ENCODE results near the gene ZBTB47. TPM values are rescaled to one million over a fixed set of nuclear protein-coding genes. Genes with fewer than 3 reads are reported as not detected.

Gene ZBTB47
- total RNA-seq, 3 donors from 2014 or later (not counting 1 experiment from before 2014, with no cell fraction given) = 2.1 to 3.0 (median 3.0) TPM

DNA sequence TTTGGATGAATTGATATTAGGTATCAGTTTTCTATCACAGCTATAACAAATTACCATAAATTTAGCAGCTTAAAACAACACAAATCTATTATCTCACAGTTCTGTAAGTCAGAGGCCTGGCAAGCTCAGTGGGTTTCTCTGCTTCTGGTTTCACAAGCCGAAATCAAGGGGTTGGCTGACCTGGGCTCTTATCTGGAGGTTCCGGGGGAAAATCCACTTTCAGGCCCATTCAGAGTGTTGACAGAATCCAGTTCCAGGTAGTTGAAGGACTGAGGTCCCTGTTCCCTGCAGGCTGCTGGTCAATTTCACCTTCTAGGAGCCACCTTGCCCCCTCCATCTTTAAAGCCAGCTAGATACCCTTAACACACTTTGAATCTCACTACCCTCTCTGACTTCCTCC is 60.2 kb downstream of the ZBTB47 start:
- H3K4me3 Mint-ChIP-seq = no peak overlapping the region
- H3K9me3 Mint-ChIP-seq = no peaks in the 10 kb centered on the region

DNA sequence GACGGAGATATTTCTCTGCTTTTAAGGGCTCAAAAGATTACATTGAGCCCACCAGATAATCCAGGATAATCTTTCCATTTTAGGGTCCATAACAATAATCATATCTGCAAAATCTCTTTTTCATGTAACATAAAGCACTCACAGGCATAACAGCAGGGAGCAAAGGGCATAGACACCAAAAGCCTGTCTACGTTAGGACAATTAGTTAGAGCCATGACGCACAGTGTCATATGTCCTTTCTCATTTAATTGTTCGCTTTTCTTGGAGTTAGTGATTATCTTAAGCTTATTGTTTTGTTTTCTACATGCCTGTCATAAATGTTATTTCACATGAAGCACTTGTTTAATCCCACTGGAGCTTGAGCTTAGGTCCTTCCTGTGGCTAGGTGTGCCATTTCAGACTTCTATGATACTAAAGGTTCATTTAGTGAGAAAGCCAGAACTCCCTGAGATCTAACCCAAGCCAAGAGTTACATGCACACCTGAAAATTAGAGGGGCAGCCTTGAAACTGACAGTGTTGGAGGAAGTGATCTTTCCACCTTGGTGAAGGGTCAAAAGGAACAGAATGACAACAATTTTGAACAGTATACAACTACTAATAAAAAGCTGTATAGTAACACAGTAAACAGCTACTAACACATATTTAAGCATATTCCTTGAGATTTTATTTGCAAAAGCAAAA is 60.8 kb downstream of the ZBTB47 start:
- intact Hi-C loops (cut with micrococcal nuclease) = no loop called here
- Histone ChIP-seq H3K36me3 (ENCODE audit: control insufficient read depth, insufficient read depth, low read length) (no peaks in the 10 kb centered on the region), H3K9me3 (ENCODE audit: control insufficient read depth, insufficient read depth, low read length) (no peaks in the 10 kb centered on the region), H3K4me1 (ENCODE audit: control insufficient read depth, insufficient read depth, low read length) (no peaks in the 10 kb centered on the region), H3K27me3 (ENCODE audit: control insufficient read depth, insufficient read depth, low read length) (no peaks in the 10 kb centered on the region), H3K4me3 (ENCODE audit: low read length) (no peak overlapping the region), H3K27ac (ENCODE audit: low read length) (no peak overlapping the region)
- H3K27me3 Mint-ChIP-seq (ENCODE audit: low read depth in 2 of 2) = peaks cover 7 to 15% of the 10 kb centered on the region in 2 donors
- TF ChIP-seq, protein P1, sequence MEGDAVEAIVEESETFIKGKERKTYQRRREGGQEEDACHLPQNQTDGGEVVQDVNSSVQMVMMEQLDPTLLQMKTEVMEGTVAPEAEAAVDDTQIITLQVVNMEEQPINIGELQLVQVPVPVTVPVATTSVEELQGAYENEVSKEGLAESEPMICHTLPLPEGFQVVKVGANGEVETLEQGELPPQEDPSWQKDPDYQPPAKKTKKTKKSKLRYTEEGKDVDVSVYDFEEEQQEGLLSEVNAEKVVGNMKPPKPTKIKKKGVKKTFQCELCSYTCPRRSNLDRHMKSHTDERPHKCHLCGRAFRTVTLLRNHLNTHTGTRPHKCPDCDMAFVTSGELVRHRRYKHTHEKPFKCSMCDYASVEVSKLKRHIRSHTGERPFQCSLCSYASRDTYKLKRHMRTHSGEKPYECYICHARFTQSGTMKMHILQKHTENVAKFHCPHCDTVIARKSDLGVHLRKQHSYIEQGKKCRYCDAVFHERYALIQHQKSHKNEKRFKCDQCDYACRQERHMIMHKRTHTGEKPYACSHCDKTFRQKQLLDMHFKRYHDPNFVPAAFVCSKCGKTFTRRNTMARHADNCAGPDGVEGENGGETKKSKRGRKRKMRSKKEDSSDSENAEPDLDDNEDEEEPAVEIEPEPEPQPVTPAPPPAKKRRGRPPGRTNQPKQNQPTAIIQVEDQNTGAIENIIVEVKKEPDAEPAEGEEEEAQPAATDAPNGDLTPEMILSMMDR (IDR thresholded peaks at IDR 0.05) = no peak
- 88% methylated on average over 4 of the region's 4 CpGs for WGBS (ENCODE audit: insufficient coverage)
- H3K4me1 Mint-ChIP-seq = no peaks in the 10 kb centered on the region
- no peak overlapping the region for H3K27ac Mint-ChIP-seq
- no peaks in the 10 kb centered on the region for H3K9me3 Mint-ChIP-seq
- DNase-seq = no peak
- no peak overlapping the region for H3K4me3 Mint-ChIP-seq
- H3K36me3 Mint-ChIP-seq = no peaks in the 10 kb centered on the region
- no peak for ATAC-seq

More for the DNA sequence above, 60.2 kb downstream of the ZBTB47 start:
- WGBS (ENCODE audit: insufficient coverage) = 83% methylated on average over 2 of the region's 2 CpGs
- DNase-seq = no peak
- no peaks in the 10 kb centered on the region for H3K36me3 Mint-ChIP-seq
- no peaks in the 10 kb centered on the region for H3K9me3 ChIP-seq (ENCODE audit: control insufficient read depth, insufficient read depth, low read length)
- intact Hi-C loops (cut with micrococcal nuclease) = no loop called here
- TF ChIP-seq, protein P1 (IDR thresholded peaks at IDR 0.05) = no peak
- H3K27me3 Mint-ChIP-seq (ENCODE audit: low read depth in 2 of 2) = peaks cover 5 to 12% of the 10 kb centered on the region in 2 donors
- no peaks in the 10 kb centered on the region for H3K36me3 ChIP-seq (ENCODE audit: control insufficient read depth, insufficient read depth, low read length)
- no peak overlapping the region for H3K27ac ChIP-seq (ENCODE audit: low read length)
- no peak overlapping the region for H3K4me3 ChIP-seq (ENCODE audit: low read length)
- no peaks in the 10 kb centered on the region for H3K4me1 Mint-ChIP-seq
- ATAC-seq = no peak
- H3K27me3 ChIP-seq (ENCODE audit: control insufficient read depth, insufficient read depth, low read length) = no peaks in the 10 kb centered on the region
- no peak overlapping the region for H3K27ac Mint-ChIP-seq
- no peaks in the 10 kb centered on the region for H3K4me1 ChIP-seq (ENCODE audit: control insufficient read depth, insufficient read depth, low read length)

Other genes starting within 250 kb of the ZBTB47 start
- not detected for gene LYZL4, start 243.1 kb upstream of the ZBTB47 start, total RNA-seq
- gene VIPR1, start 151.1 kb upstream of the ZBTB47 start, total RNA-seq = 1 to 10 TPM; 2.3 to 3.1 (median 2.4) TPM
- gene SEC22C, start 71.7 kb upstream of the ZBTB47 start, total RNA-seq = 10 to 100 TPM; 51.3 to 60.4 (median 55.9) TPM
- 10 to 100 TPM; 33.5 to 47.6 (median 33.9) TPM for gene SS18L2, start 62.8 kb upstream of the ZBTB47 start, total RNA-seq
- gene NKTR, start 53.0 kb upstream of the ZBTB47 start, total RNA-seq = 100 to 1,000 TPM; 212 to 252 (median 217) TPM
- not detected for gene KLHL40, start 31.8 kb downstream of the ZBTB47 start, total RNA-seq
- gene HHATL, start 49.1 kb downstream of the ZBTB47 start, total RNA-seq = not detected
- under 1 TPM; 0.35 to 0.88 (median 0.47) TPM for gene CCDC13, start 119.6 kb downstream of the ZBTB47 start, total RNA-seq
- gene HIGD1A, start 150.8 kb downstream of the ZBTB47 start, total RNA-seq = 10 to 100 TPM; 24.5 to 28.5 (median 28.2) TPM
- under 1 TPM; 0.56 to 0.95 (median 0.72) TPM for gene ACKR2, start 155.7 kb downstream of the ZBTB47 start, total RNA-seq
- gene CYP8B1, start 222.2 kb downstream of the ZBTB47 start, total RNA-seq = not detected

Measured in natural killer cell (primary cell).